ENCODE data around the gene IL18R1. TPM values are rescaled to one million over a fixed set of nuclear protein-coding genes. Genes with fewer than 3 reads are reported as not detected.

The IL18R1 gene
- total and polyA plus RNA-seq, 2 donors (not counting 3 experiments of a cell fraction or from before 2014, with no cell fraction given): 2.9 to 3.6 TPM

DNA sequence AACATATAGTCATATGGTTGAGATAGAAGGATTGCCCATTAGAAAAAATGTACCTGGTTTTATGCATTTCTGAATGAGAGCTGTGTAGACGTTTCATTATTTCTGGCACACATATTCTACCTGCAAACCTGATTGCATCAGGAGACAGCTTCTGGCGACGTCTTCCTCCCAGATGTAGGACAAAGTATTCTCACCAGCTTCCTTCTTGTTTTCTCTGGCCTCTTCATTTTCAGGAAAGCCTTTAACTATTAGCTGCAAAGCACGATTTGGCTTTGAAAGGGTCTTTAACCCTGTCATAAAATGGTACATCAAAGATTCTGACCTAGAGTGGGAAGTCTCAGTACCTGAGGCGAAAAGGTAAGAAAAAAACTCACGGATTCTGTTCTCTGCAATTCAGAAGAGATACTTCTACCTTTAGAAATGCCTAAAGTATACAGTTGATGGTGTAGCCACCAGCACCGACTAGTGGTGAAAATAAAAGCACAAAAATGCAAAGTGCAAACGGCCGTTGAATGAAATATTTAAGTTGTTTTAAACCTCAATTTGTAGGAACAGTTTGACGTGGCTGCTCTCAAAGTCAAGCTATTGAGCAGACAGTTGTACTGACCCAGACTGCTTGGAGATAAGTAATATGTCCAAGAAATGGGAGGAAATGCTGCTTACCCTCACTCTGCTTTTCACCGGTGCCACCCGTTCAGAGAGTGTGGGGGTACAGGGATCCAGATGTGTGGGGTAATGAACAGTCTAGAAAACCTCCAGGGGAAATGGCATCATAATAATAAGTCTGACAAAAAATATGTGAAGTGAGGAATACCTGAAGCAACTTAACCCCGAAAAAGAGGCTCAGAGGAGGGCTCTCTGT, 87.6 kb downstream of the IL18R1 start:
- Histone ChIP-seq H3K4me1 (ENCODE audit: control insufficient read depth, extremely low read depth, insufficient read depth, low read length) (no peaks in the 10 kb centered on the region), H3K36me3 (ENCODE audit: control insufficient read depth in 2 of 2, extremely low read depth in 1 of 2, insufficient read depth in 2 of 2, low read length in 2 of 2) (no peaks in the 10 kb centered on the region), H4K20me1 (replicated peaks; ENCODE audit: control insufficient read depth, extremely low read depth, insufficient read depth, low read length) (no peaks in the 10 kb centered on the region), H3K79me2 (ENCODE audit: control insufficient read depth, insufficient read depth, low read length) (no peaks in the 10 kb centered on the region), H3K27ac (ENCODE audit: insufficient read depth, low read depth, low read length) (no peak overlapping the region), H3K9me1 (replicated peaks; ENCODE audit: control insufficient read depth, extremely low read depth, insufficient read depth, low read length) (no peaks in the 10 kb centered on the region), H3K9me3 (replicated peaks; ENCODE audit: control insufficient read depth, insufficient read depth, low read length) (no peaks in the 10 kb centered on the region), H2AFZ (ENCODE audit: low read depth, low read length) (peak overlapping the region; percentile 46), H3K27me3 (ENCODE audit: control insufficient read depth in 2 of 2, insufficient read depth in 2 of 2, low read length in 2 of 2) (no peaks in the 10 kb centered on the region), H3K4me3 (replicated peaks in 1 of 3; ENCODE audit: insufficient read depth in 1 of 3, low read depth in 1 of 3, low read length in 3 of 3) (no peak overlapping the region), H3K4me2 (ENCODE audit: insufficient read depth, low read length) (no peak overlapping the region), H3K9ac (replicated peaks; ENCODE audit: extremely low read depth, insufficient read depth, low read length) (no peak overlapping the region)
- ChIA-PET CTCF (interaction anchor here (0.6 to 2.9 kb wide), 42 partner anchors 9 to 559 kb away, joined by 3 to 52 read pairs (median 5); partner anchors contain the start of genes IL18R1 and IL18RAP), POLR2A (no interaction called here)
- DNase-seq (ENCODE audit: low read depth, low spot score) (peak; percentile 64), FAIRE-seq (peak; percentile 62)
- intact Hi-C loops (cut with micrococcal nuclease) (loop anchor here (1.0 to 5.0 kb wide), 6 partner anchors 88 to 437 kb away; partner anchors contain the start of genes IL18R1 and IL1RL2), dilution Hi-C loops (cut with MboI; ENCODE audit: extremely low pct_ligation_motif_present, low sequenced_read_pairs) (no loop called here)
- BruUV-seq (replicated peaks): no TSS peak
- TF ChIP-seq, protein P1, sequence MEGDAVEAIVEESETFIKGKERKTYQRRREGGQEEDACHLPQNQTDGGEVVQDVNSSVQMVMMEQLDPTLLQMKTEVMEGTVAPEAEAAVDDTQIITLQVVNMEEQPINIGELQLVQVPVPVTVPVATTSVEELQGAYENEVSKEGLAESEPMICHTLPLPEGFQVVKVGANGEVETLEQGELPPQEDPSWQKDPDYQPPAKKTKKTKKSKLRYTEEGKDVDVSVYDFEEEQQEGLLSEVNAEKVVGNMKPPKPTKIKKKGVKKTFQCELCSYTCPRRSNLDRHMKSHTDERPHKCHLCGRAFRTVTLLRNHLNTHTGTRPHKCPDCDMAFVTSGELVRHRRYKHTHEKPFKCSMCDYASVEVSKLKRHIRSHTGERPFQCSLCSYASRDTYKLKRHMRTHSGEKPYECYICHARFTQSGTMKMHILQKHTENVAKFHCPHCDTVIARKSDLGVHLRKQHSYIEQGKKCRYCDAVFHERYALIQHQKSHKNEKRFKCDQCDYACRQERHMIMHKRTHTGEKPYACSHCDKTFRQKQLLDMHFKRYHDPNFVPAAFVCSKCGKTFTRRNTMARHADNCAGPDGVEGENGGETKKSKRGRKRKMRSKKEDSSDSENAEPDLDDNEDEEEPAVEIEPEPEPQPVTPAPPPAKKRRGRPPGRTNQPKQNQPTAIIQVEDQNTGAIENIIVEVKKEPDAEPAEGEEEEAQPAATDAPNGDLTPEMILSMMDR (IDR thresholded peaks at IDR 0.05; ENCODE audit: extremely low read depth in 1 of 2, insufficient read depth in 1 of 2, low read depth in 1 of 2, low read length in 2 of 2): peak; percentile 56 to 62
- TF ChIP-seq POLR2A (IDR thresholded peaks at IDR 0.05; ENCODE audit: low read depth, low read length): no peak

DNA sequence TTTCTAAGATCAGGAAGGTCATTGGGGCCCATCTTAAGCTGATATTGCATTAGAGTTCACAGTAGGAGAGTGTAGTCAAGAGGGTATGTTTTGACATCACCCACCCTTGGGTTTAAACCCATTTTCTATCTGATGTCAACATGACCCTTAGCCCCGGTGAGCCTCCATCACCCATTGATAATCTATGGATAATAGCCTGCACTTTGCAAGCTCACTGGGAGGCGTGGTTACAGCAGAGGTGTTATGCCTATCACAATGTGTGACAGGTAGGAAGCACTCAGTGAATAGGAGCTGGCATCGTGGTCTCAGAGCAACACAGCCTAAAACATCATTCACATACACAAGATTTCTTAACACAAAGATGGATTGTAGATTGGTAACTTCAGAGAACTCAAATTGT, 88.6 kb downstream of the IL18R1 start:
- dilution Hi-C loops (cut with MboI; ENCODE audit: extremely low pct_ligation_motif_present, low sequenced_read_pairs): no loop called here
- FAIRE-seq: no peak
- no peaks in the 10 kb centered on the region for H4K20me1 ChIP-seq (replicated peaks; ENCODE audit: control insufficient read depth, extremely low read depth, insufficient read depth, low read length)

More for the DNA sequence above, 88.6 kb downstream of the IL18R1 start:
- BruUV-seq (replicated peaks): no TSS peak
- Histone ChIP-seq H3K9me3 (replicated peaks; ENCODE audit: control insufficient read depth, insufficient read depth, low read length) (no peaks in the 10 kb centered on the region), H3K4me3 (replicated peaks in 1 of 3; ENCODE audit: insufficient read depth in 1 of 3, low read depth in 1 of 3, low read length in 3 of 3) (no peak overlapping the region), H3K27me3 (ENCODE audit: control insufficient read depth in 2 of 2, insufficient read depth in 2 of 2, low read length in 2 of 2) (no peaks in the 10 kb centered on the region), H2AFZ (ENCODE audit: low read depth, low read length) (no peak overlapping the region), H3K27ac (ENCODE audit: insufficient read depth, low read depth, low read length) (no peak overlapping the region), H3K9ac (replicated peaks; ENCODE audit: extremely low read depth, insufficient read depth, low read length) (no peak overlapping the region), H3K36me3 (ENCODE audit: control insufficient read depth in 2 of 2, extremely low read depth in 1 of 2, insufficient read depth in 2 of 2, low read length in 2 of 2) (no peaks in the 10 kb centered on the region), H3K9me1 (replicated peaks; ENCODE audit: control insufficient read depth, extremely low read depth, insufficient read depth, low read length) (no peaks in the 10 kb centered on the region), H3K4me2 (ENCODE audit: insufficient read depth, low read length) (no peak overlapping the region), H3K4me1 (ENCODE audit: control insufficient read depth, extremely low read depth, insufficient read depth, low read length) (no peaks in the 10 kb centered on the region), H3K79me2 (ENCODE audit: control insufficient read depth, insufficient read depth, low read length) (no peaks in the 10 kb centered on the region)
- intact Hi-C loops (cut with micrococcal nuclease): loop anchor here (5.0 kb wide), 1 partner anchor 257 kb away; the partner anchor contains the start of gene IL1RL2
- ChIA-PET CTCF (interaction anchor here (0.6 to 2.9 kb wide), 15 partner anchors 10 to 560 kb away, joined by 3 to 52 read pairs (median 9); partner anchors contain the start of gene IL18R1), POLR2A (no interaction called here)
- TF ChIP-seq GATA2 (IDR thresholded peaks at IDR 0.05; ENCODE audit: insufficient read depth, insufficient read length, low read depth, low read length) (no peak), POLR2A (IDR thresholded peaks at IDR 0.05; ENCODE audit: low read depth, low read length) (no peak), MYC (IDR thresholded peaks at IDR 0.05; ENCODE audit: low read depth, low read length) (no peak)
- no peak for DNase-seq (ENCODE audit: low read depth, low spot score)

All from endothelial cell of umbilical vein (primary cell).